ENCODE measurements around the gene ACRBP.

Gene ACRBP

DNA sequence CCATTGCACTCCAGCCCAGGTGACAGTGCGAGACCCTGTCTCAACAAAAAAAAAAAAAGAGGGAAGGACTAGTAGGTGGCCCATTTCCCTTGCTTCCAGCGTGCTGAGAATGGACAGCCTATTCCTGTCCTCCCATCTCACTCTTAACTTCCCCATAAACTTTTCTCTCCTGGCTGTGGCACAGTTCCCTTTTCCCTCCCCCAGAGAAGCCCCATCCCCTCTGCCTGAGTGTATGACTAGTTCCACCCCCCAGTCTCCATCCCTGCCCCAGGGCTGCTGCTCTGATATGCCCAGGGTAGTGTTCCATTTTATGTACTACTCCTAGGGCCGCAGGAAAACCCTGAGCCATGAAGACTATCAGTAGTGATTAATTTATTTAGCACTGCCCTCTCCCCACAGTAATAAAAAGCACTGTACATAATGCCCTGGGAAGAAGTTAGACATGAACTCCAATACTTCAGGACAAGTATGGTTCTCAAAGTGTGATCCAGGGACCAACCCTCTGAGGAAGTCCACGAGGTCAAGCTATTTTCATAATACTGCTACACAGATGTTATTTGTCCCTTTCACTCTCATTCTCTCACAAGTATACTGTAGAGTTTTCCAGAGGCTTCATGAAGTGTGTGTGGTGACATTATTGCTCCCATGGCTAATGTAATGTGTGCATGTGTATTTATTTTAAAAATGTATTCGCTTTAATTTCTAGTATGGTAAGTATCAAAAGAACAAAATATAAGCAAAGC is 28.6 kb downstream of the ACRBP start:
- no peak overlapping the region for H3K4me3 ChIP-seq (ENCODE audit: low read depth, low read length)
- TF ChIP-seq, protein P1, sequence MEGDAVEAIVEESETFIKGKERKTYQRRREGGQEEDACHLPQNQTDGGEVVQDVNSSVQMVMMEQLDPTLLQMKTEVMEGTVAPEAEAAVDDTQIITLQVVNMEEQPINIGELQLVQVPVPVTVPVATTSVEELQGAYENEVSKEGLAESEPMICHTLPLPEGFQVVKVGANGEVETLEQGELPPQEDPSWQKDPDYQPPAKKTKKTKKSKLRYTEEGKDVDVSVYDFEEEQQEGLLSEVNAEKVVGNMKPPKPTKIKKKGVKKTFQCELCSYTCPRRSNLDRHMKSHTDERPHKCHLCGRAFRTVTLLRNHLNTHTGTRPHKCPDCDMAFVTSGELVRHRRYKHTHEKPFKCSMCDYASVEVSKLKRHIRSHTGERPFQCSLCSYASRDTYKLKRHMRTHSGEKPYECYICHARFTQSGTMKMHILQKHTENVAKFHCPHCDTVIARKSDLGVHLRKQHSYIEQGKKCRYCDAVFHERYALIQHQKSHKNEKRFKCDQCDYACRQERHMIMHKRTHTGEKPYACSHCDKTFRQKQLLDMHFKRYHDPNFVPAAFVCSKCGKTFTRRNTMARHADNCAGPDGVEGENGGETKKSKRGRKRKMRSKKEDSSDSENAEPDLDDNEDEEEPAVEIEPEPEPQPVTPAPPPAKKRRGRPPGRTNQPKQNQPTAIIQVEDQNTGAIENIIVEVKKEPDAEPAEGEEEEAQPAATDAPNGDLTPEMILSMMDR (IDR thresholded peaks at IDR 0.05; ENCODE audit: borderline replicate concordance, insufficient read depth, low read depth, low read length) = no peak

- no peak overlapping the region for H3K4me3 ChIP-seq (ENCODE audit: low read depth, low read length)
Measured at GRCh38 chr12:6615802-6616201, 31.4 kb downstream of the ACRBP start.

GRCh38 chr12:6614513-6615172 is 32.6 kb downstream of the ACRBP start:
- TF ChIP-seq, protein P1 (IDR thresholded peaks at IDR 0.05; ENCODE audit: borderline replicate concordance, insufficient read depth, low read depth, low read length) = no peak

More at GRCh38 chr12:6615802-6616201, 31.4 kb downstream of the ACRBP start:
- TF ChIP-seq, protein P1 (IDR thresholded peaks at IDR 0.05; ENCODE audit: borderline replicate concordance, insufficient read depth, low read depth, low read length) = no peak

GRCh38 chr12:6613776-6614512 is 33.3 kb downstream of the ACRBP start:
- no peak overlapping the region for H3K4me3 ChIP-seq (ENCODE audit: low read depth, low read length)
- TF ChIP-seq, protein P1 (IDR thresholded peaks at IDR 0.05; ENCODE audit: borderline replicate concordance, insufficient read depth, low read depth, low read length) = 0 out of 2 replicates have a peak, but pooled peaks have one; percentile 12

More at GRCh38 chr12:6614513-6615172, 32.6 kb downstream of the ACRBP start:
- no peak overlapping the region for H3K4me3 ChIP-seq (ENCODE audit: low read depth, low read length)

GRCh38 chr12:6613015-6613775 is 34.0 kb downstream of the ACRBP start:
- TF ChIP-seq, protein P1 (IDR thresholded peaks at IDR 0.05; ENCODE audit: borderline replicate concordance, insufficient read depth, low read depth, low read length) = no peak
- no peak overlapping the region for H3K4me3 ChIP-seq (ENCODE audit: low read depth, low read length)

- H3K4me3 ChIP-seq (ENCODE audit: low read depth, low read length) = no peak overlapping the region
- TF ChIP-seq, protein P1 (IDR thresholded peaks at IDR 0.05; ENCODE audit: borderline replicate concordance, insufficient read depth, low read depth, low read length) = no peak
Measured at GRCh38 chr12:6612652-6613014, 34.6 kb downstream of the ACRBP start.

All from GM12875 (cell line).